Dendritic cell treated with granulocyte-macrophage colony-stimulating factor and Interleukin-4, amounts not matched to agents 40 ng/mL and 50 ng/mL, for 4 days (primary cell): ENCODE results near the gene CDC42SE2.
"Not testable (repeated sequence)": the region's sequence is repeated elsewhere in the genome, so short reads cannot be mapped to it uniquely, and the experiment has no call there.

Experiments used
- H3K27ac Mint-ChIP-seq: one replicate; pipeline ENCODE4 v1.8.0; 2022; ENCODE audit warnings: mild to moderate bottlenecking, mixed read lengths
- H3K27me3 Mint-ChIP-seq: one replicate; pipeline ENCODE4 v1.8.0; 2022; ENCODE audit warnings: mild to moderate bottlenecking, mixed read lengths
- H3K36me3 Mint-ChIP-seq: one replicate; pipeline ENCODE4 v1.8.0; 2022; ENCODE audit warnings: low read depth, mixed read lengths
- H3K4me1 Mint-ChIP-seq: one replicate; pipeline ENCODE4 v1.8.0; 2022; ENCODE audit warnings: low read depth, mixed read lengths
- H3K4me3 Mint-ChIP-seq: one replicate; pipeline ENCODE4 v1.8.0; 2022; ENCODE audit warnings: mild to moderate bottlenecking, moderate library complexity, mixed read lengths
- H3K9me3 Mint-ChIP-seq: one replicate; pipeline ENCODE4 v1.8.0; 2022; ENCODE audit warnings: mixed read lengths
- intact Hi-C: fragments of 100-400 bp; cut with micrococcal nuclease; formaldehyde crosslinking; loops from one replicate; pipeline ENCODE4 v1.15.0; 2022

The CDC42SE2 gene

DNA sequence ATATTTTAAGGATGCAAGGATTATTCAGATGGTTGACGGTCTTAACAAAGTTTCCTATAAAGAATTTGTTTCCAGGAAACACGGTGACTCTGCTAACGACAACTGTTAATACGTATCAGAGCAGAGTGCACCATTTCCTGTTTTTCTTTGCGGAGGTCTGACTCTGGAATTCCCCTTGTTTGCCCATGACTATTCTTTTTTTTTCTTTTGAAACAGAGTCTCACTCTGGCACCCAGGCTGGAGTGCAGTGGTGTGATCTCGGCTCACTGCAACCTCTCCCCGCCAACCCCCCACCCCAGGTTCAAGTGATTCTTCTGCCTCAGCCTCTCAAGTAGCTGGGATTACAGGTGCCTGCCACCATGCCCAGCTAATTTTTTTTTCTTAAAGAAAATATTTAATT, 115.9 kb downstream of the CDC42SE2 start:
- H3K36me3 Mint-ChIP-seq = peaks cover 32% of the 10 kb centered on the region
- H3K27ac Mint-ChIP-seq = peak overlapping the region; percentile 86
- H3K9me3 Mint-ChIP-seq = no peaks in the 10 kb centered on the region
- no peaks in the 10 kb centered on the region for H3K27me3 Mint-ChIP-seq
- H3K4me1 Mint-ChIP-seq = peaks cover 41% of the 10 kb centered on the region
- intact Hi-C loops = loop anchor here (1.0 to 5.0 kb wide), 2 partner anchors 116 to 217 kb away; no protein-coding TSS in a partner anchor
- H3K4me3 Mint-ChIP-seq = peak overlapping the region; percentile 17

DNA sequence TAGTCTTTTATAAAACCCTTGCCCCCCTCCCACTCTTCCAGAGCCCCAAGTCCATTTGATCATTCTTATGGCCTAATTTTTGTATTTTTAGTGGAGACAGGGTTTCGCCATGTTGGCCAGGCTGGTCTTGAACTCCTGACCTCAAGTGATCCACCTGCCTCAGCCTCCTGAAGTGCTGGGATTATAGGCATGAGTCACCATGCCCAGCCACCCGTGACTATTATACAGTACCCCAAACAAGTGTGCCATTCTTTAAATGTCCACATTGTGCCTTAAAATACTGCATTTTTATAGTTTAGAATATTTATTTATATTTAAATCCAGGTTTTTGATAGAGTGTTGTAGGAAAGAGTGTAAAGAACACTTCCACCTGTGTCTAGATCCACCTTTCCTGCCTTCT, 116.4 kb downstream of the CDC42SE2 start:
- not testable (repeated sequence) for H3K4me3 Mint-ChIP-seq, H3K9me3 Mint-ChIP-seq, H3K27me3 Mint-ChIP-seq
- peak overlapping the region; percentile 86 for H3K27ac Mint-ChIP-seq
- peaks cover 39% of the 10 kb centered on the region for H3K4me1 Mint-ChIP-seq
- intact Hi-C loops = loop anchor here (5.0 kb wide), 1 partner anchor 218 kb away; no protein-coding TSS in a partner anchor
- H3K36me3 Mint-ChIP-seq = peaks cover 34% of the 10 kb centered on the region

DNA sequence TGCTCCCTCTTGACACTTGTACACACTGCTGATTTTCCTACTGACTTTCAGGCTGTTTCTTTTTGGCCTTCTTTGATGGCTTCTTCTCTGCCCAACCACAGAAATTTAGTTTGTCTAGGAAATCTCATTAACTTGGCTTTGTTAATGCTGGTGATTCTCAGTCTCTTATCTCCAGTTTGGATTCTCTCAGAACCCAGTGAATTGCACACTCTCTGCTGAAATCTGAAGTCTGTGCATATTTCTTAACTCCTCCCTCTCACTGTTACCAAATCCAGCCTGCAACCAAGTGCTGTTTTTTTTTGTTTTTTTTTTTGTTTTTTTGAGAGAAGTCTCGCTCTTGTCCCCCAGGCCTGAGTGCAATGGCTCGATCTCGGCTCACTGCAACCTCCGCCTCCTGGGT, 117.2 kb downstream of the CDC42SE2 start:
- H3K4me3 Mint-ChIP-seq = peak overlapping the region; percentile 35
- peak overlapping the region; percentile 86 for H3K27ac Mint-ChIP-seq
- intact Hi-C loops = loop anchor here (5.0 kb wide), 1 partner anchor 219 kb away; no protein-coding TSS in a partner anchor
- H3K4me1 Mint-ChIP-seq = peaks cover 34% of the 10 kb centered on the region
- no peaks in the 10 kb centered on the region for H3K9me3 Mint-ChIP-seq
- peaks cover 42% of the 10 kb centered on the region for H3K36me3 Mint-ChIP-seq
- no peaks in the 10 kb centered on the region for H3K27me3 Mint-ChIP-seq

DNA sequence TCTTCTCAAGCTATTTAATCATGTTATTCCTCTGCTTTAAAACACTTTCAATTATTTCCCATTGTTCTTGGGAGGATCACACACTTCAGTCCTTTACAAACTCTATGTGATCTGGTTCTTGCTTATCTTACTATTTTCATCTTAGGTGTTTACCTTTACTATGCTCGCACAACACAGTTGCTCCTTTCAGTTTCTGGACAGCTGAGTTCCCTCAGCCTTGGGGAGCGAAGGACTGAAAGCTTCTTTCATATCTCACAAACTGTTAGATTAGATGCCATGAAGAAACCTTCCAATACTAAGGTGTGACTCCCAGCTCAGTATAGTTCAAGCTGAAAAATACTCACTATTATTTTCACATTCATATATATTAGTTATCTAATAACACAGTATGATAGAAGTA, 117.9 kb downstream of the CDC42SE2 start:
- no peaks in the 10 kb centered on the region for H3K27me3 Mint-ChIP-seq

DNA sequence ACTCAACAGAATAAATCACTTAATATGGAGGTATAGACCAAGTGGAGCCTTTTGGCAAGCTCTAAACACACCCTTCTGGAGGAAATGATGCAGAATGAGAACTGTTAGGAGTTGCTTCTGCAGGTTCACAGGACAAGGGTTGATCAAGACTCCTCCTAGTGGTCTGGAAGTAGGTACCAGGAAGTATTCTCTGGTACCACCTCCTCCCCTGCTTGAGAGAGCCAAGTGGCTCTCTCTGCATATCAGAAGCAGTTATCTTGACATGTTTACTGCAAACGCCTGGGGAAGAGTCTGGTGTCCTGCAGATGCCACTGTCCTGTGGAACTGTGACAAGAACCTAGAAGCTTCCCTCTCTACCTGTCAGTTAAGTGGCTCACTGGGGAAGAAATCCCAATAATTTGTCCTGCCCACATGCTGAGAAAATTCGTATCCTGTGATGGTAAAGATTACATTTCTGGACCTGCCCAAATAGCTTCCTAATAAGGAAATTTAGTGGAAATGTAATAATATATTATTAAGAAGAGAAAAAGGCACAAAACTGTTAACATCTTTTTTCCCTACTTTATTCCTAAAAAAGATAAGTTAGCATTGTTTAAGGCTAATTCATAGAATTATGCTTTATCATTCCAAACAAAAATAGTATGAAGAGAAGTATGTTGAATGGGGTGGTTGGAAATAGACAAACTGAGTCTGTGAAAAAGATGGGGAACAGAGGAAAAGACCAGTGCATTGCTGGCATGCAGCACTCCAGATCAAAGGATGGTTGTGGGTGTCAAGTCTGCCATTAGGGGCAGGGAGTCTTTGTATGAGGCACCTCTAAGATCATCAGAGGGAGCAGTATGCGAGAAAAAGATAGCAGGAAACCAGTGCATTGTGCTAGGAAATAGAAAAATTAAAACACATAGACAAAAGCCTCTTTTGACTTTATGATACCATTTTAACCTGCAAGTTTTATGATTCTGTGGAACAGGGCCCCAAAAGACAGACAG, 118.8 kb downstream of the CDC42SE2 start:
- Mint-ChIP-seq H3K36me3 (peaks cover 59% of the 10 kb centered on the region), H3K4me1 (peaks cover 34% of the 10 kb centered on the region), H3K27ac (peak overlapping the region; percentile 86), H3K4me3 (no peak overlapping the region), H3K27me3 (no peaks in the 10 kb centered on the region), H3K9me3 (no peaks in the 10 kb centered on the region)
- intact Hi-C loops = loop anchor here (5.0 kb wide), 1 partner anchor 220 kb away; no protein-coding TSS in a partner anchor

More for the DNA sequence above, 117.9 kb downstream of the CDC42SE2 start:
- intact Hi-C loops = loop anchor here (5.0 kb wide), 1 partner anchor 219 kb away; no protein-coding TSS in a partner anchor
- Mint-ChIP-seq H3K36me3 (peaks cover 50% of the 10 kb centered on the region), H3K4me1 (peaks cover 34% of the 10 kb centered on the region), H3K9me3 (no peaks in the 10 kb centered on the region), H3K27ac (peak overlapping the region; percentile 86), H3K4me3 (no peak overlapping the region)

DNA sequence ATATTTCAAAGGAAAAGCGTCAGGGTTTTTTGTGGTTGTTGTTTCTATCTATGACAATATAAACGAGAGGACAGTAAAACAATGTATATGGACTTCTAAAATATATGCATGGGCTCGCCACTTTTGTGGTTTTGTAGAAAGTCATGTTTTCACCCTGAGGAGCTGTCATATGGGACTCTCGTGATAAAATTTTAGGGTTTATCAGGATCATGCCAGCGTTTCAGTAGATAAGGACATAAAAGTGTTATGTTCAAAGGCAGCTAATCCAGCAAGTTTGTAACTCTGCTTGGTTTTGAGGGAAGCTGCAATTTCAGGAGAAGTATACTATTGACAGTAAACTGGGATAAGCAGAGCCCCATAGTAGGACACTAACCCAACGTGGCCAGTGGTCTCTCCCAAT, 120.3 kb downstream of the CDC42SE2 start:
- no peaks in the 10 kb centered on the region for H3K27me3 Mint-ChIP-seq
- intact Hi-C loops = loop anchor here (5.0 kb wide), 1 partner anchor 222 kb away; no protein-coding TSS in a partner anchor
- no peak overlapping the region for H3K4me3 Mint-ChIP-seq
- no peak overlapping the region for H3K27ac Mint-ChIP-seq
- H3K9me3 Mint-ChIP-seq = no peaks in the 10 kb centered on the region
- peaks cover 28% of the 10 kb centered on the region for H3K4me1 Mint-ChIP-seq
- peaks cover 69% of the 10 kb centered on the region for H3K36me3 Mint-ChIP-seq

DNA sequence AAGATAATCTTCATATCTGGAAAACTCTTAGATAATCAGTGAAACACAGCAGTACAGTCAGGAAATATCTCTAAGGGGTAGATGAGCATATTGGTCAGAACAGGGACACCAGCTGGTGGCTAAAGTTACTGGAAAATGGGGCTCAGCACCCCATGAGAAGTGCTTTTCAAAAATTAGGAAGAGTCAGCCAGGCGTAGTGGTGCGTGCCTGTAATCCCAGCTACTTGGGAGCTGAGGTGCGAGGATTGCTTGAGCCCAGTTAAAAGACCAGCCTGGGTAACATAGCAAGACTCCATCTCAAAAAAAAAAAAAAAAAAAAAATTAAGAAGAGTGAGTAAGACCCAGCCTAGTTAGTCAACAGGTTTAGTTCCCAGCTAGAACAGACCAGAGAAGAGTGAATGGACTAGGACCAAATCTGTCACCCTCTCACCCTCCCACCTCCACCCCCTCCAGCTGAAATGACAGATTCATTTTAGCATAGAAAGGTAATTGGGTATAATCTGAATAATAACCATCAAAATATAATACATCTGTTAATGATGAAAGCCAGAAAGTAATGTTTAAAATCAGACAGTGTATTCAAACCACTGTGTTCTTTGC, 120.9 kb downstream of the CDC42SE2 start:
- Mint-ChIP-seq H3K9me3 (no peaks in the 10 kb centered on the region), H3K27me3 (no peaks in the 10 kb centered on the region), H3K4me1 (peaks cover 26% of the 10 kb centered on the region), H3K36me3 (peaks cover 75% of the 10 kb centered on the region), H3K4me3 (no peak overlapping the region), H3K27ac (no peak overlapping the region)
- intact Hi-C loops = loop anchor here (5.0 kb wide), 1 partner anchor 222 kb away; no protein-coding TSS in a partner anchor

DNA sequence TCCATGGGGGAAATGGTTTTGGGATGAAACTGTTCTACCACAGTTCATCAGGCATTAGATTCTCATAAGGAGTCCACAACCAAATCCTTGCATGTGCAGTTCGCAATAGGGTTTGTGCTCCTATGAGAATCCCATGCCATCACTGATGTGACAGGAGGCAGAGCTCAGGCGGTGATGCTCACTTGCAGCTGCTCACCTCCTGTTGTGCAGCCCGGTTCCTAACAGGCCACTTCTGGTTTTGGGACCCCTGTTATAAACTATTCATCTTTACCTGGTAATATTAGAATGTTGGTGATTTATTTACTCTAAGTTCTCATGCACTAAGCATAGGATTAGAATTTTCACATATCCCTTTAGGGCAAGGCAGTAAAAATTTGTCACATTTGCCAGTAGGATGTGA, 122.3 kb downstream of the CDC42SE2 start:
- intact Hi-C loops = no loop called here
- H3K4me3 Mint-ChIP-seq = no peak overlapping the region
- peaks cover 82% of the 10 kb centered on the region for H3K36me3 Mint-ChIP-seq
- H3K27me3 Mint-ChIP-seq = no peaks in the 10 kb centered on the region
- H3K4me1 Mint-ChIP-seq = peaks cover 18% of the 10 kb centered on the region
- H3K27ac Mint-ChIP-seq = no peak overlapping the region
- no peaks in the 10 kb centered on the region for H3K9me3 Mint-ChIP-seq

DNA sequence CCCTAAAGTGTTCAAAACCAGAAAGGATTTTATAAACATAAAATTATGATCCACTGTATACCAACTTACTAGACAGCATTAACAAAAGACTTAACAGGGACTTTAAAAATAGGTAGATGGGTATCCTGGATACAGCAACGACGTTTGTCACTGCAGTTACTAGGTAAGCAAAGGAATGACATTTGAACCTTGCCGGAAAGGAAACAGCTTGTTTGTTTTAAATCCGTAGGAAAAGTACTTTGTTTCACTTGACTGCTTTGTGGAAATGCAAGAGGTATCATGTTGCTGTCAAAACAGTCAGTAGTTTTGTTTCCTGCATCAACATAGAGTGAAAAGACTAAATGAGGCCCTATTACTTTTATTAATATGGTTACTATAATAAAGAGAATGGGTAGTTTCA, 122.9 kb downstream of the CDC42SE2 start:
- no peaks in the 10 kb centered on the region for H3K9me3 Mint-ChIP-seq
- no peaks in the 10 kb centered on the region for H3K27me3 Mint-ChIP-seq
- peaks cover 11% of the 10 kb centered on the region for H3K4me1 Mint-ChIP-seq
- H3K36me3 Mint-ChIP-seq = peaks cover 82% of the 10 kb centered on the region
- intact Hi-C loops = no loop called here
- H3K27ac Mint-ChIP-seq = no peak overlapping the region
- H3K4me3 Mint-ChIP-seq = no peak overlapping the region

DNA sequence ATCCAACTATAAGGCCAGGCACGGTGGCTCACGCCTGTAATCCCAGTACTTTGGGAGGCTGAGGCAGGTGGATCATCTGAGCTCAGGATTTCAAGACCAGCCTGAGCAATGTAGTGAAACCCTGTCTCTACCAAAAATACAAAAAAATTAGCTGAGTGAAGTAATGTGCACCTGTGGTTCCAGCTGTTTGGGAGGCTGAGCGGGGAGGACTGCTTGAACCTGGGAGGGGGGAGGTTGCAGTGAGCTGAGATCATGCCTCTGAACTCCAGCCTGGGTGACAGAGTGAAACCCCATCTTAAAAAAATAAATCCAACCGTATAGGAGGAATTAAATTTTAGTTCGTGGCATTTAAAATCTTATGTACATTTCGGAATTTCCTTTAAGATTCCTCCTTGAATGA, 123.4 kb downstream of the CDC42SE2 start:
- H3K4me1 Mint-ChIP-seq = peaks cover 7% of the 10 kb centered on the region
- intact Hi-C loops = no loop called here
- H3K36me3 Mint-ChIP-seq = peaks cover 84% of the 10 kb centered on the region
- no peak overlapping the region for H3K4me3 Mint-ChIP-seq
- no peaks in the 10 kb centered on the region for H3K9me3 Mint-ChIP-seq
- H3K27ac Mint-ChIP-seq = no peak overlapping the region
- no peaks in the 10 kb centered on the region for H3K27me3 Mint-ChIP-seq

DNA sequence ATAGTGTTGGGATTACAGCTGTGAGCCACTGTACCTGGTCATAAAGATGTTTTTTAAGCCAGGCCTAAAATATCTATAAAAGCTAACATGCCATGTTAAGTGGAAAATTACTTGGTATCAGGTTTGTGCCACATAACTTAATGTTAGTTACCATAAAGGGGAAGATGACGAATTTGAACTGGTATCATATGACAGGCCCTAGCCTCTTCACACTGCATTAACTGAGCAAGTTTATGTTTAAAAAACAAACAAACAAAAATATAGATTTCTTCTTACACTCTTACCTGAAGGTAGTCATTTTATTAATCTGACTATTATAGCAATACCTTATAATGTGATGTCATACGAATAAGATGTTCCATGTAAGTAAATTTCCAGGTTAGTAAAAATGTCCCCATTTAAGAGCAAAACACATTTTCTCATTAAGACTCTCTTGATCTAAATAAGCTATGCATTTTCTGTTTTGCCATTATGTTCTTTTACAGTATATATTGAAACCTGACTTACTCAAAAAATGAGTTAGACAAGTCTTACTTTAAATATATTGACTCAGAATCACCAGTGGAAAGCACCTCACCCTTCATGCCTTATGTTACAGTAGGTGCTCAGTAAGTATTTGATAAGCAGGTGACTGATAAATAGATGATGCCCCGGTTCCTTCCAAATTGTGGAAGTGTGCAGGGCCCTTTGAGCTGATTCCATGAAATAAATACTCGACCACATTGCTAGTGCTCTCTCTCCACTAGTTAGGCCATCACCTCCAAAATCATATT, 125.4 kb downstream of the CDC42SE2 start:
- intact Hi-C loops = no loop called here
- H3K36me3 Mint-ChIP-seq = peaks cover 91% of the 10 kb centered on the region
- H3K4me3 Mint-ChIP-seq = no peak overlapping the region

DNA sequence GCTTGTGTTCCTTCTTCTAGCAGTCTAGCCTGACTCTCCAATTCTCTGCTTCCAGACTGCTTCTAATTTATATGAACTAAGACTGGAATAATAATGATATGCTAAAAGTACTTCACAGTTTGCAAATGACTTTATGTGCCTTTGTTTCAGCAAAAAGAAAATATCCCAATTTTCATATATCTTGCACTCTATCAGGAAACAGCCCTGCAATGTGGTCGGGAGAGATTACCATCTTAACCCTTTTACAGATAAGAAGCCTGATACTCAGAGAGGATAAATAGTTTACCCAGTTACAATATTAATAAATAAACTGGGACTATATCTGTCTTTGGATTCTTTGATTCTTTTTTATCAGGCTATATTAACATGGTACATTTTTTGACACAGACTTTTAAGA, 126.0 kb downstream of the CDC42SE2 start:
- H3K4me3 Mint-ChIP-seq = no peak overlapping the region
- intact Hi-C loops = no loop called here
- peaks cover 92% of the 10 kb centered on the region for H3K36me3 Mint-ChIP-seq
- H3K27ac Mint-ChIP-seq = no peak overlapping the region
- H3K27me3 Mint-ChIP-seq = no peaks in the 10 kb centered on the region
- no peaks in the 10 kb centered on the region for H3K9me3 Mint-ChIP-seq
- H3K4me1 Mint-ChIP-seq = no peaks in the 10 kb centered on the region

More for the DNA sequence above, 125.4 kb downstream of the CDC42SE2 start:
- no peaks in the 10 kb centered on the region for H3K27me3 Mint-ChIP-seq
- no peak overlapping the region for H3K27ac Mint-ChIP-seq
- H3K4me1 Mint-ChIP-seq = no peaks in the 10 kb centered on the region
- no peaks in the 10 kb centered on the region for H3K9me3 Mint-ChIP-seq

DNA sequence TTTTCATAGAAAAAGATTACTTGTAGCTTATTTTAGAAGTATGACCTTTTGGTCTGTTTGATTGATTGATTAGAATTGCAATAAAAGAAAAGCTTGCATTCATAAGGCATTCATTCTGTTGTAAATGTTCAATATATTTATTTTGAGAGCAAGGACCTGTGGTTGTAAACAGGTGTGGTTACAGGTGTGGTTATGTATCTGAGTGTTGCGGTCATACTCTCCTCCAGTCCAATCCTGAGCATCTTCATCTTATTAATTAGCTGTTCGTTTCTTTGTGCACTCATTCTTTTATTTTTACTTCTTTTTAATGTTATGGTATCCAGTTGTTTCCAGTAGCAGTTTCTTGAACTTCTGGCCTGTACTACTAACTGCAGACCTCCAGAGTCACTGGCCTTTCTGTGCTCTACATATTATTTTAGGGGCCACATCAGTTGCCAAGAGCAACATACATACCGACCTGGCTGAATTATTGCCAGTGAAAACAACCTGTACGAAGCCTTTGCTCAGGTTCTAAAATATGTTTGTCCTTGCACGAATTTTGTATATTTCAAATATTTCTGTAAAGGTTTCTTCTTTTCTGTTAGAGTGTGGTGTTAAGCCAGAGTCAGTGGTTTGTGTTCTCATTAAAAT, 128.7 kb downstream of the CDC42SE2 start:
- no peak overlapping the region for H3K27ac Mint-ChIP-seq
- no peaks in the 10 kb centered on the region for H3K4me1 Mint-ChIP-seq
- no peaks in the 10 kb centered on the region for H3K9me3 Mint-ChIP-seq
- intact Hi-C loops = no loop called here
- no peak overlapping the region for H3K4me3 Mint-ChIP-seq
- peaks cover 93% of the 10 kb centered on the region for H3K36me3 Mint-ChIP-seq
- H3K27me3 Mint-ChIP-seq = no peaks in the 10 kb centered on the region
